ENCODE results near the gene NCAPD3.
A peak's percentile ranks its signal among the peaks of the same experiment; 100 is the strongest.

The NCAPD3 gene

GRCh38 chr11:134157451-134157850 is 66.3 kb downstream of the NCAPD3 start:
- DNase-seq = no peak

- no peak for DNase-seq
Observed at GRCh38 chr11:134155946-134156865, 67.6 kb downstream of the NCAPD3 start.

GRCh38 chr11:134155456-134155855 is 68.3 kb downstream of the NCAPD3 start:
- DNase-seq = no peak

- DNase-seq = no peak
Observed at GRCh38 chr11:134154441-134154840, 69.3 kb downstream of the NCAPD3 start.

GRCh38 chr11:134153147-134153905 is 70.4 kb downstream of the NCAPD3 start:
- DNase-seq = no peak

- no peak for DNase-seq
Observed at GRCh38 chr11:134152696-134153095, 71.1 kb downstream of the NCAPD3 start.

GRCh38 chr11:134151083-134151747 is 72.6 kb downstream of the NCAPD3 start:
- DNase-seq = no peak

- no peak for DNase-seq
Observed at GRCh38 chr11:134150195-134150903, 73.4 kb downstream of the NCAPD3 start.

- DNase-seq = no peak
Observed at GRCh38 chr11:134149371-134149770, 74.4 kb downstream of the NCAPD3 start.

GRCh38 chr11:134146598-134146997 is 77.2 kb downstream of the NCAPD3 start:
- no peak for DNase-seq

- DNase-seq = no peak
Observed at GRCh38 chr11:134145715-134146114, 78.1 kb downstream of the NCAPD3 start.

GRCh38 chr11:134144744-134145143 is 79.0 kb downstream of the NCAPD3 start:
- no peak for DNase-seq

GRCh38 chr11:134143801-134144200 is 80.0 kb downstream of the NCAPD3 start:
- DNase-seq = no peak

- DNase-seq = peak; percentile 43
Observed at GRCh38 chr11:134142536-134142935, 81.2 kb downstream of the NCAPD3 start.

GRCh38 chr11:134140961-134141490 is 82.7 kb downstream of the NCAPD3 start:
- no peak for DNase-seq

- peak; percentile 81 for DNase-seq
Observed at GRCh38 chr11:134139873-134140331, 83.9 kb downstream of the NCAPD3 start.

GRCh38 chr11:134139303-134139872 is 84.4 kb downstream of the NCAPD3 start:
- DNase-seq = no peak

- DNase-seq = no peak
Observed at GRCh38 chr11:134138376-134138775, 85.4 kb downstream of the NCAPD3 start.

GRCh38 chr11:134134167-134134566 is 89.6 kb downstream of the NCAPD3 start:
- DNase-seq = no peak

GRCh38 chr11:134132808-134133207 is 91.0 kb downstream of the NCAPD3 start:
- DNase-seq = peak; percentile 13

- no peak for DNase-seq
Observed at GRCh38 chr11:134131628-134132244, 92.0 kb downstream of the NCAPD3 start.

Measured in EL (cell line).